HG02610 (cell line): ENCODE measurements around the gene SMARCA1.
"Not testable (repeated sequence)": the region's sequence is repeated elsewhere in the genome, so short reads cannot be mapped to it uniquely, and the experiment has no call there.

Experiments
- ATAC-seq: cut with Tn5 transposase; IDR thresholded peaks from one replicate; pipeline ENCODE4 v1.9.1; 2021; ENCODE audit warnings: mild to moderate bottlenecking, moderate library complexity; ENCODE audit not compliant: unreplicated experiment

Gene SMARCA1

DNA sequence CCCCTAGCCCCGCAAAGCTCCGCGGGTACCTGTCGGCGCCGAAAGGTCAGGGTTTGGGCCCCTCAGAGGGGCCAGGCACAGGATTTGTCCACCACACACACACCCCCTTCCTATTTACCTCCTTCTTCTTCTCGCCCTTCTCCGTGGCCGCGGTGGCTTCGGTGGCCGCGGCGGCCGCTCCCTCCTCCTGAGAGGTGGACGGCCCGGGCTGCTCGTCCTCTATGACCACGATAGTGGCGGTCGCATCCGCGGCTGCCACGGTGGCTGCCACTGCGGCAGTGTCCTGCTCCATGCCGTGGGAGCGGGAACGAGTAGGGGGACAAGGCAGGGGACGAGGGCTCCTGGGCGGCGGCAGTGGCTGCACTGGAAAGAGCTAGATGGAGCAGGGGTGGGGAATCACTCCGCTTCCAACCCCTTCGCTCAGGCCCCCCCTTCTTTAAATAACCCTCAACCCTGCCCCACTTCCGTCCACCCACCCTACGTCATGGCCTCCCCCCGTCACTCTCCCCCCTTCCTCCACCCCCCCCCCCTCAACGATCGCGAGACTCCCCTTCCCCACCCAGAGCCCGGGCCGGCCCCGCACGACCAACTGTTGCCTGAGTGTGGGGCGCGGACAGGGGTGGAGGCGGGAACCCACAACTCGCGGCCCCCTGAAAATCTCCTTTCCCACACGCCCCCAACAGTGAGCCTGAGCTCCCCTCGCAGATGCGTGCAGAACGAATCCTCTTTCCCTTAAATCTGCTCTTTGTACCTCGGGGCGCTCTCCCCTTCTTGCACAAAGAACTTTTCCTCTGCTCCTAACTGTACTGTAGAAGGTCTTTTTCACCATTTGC, at the start of gene SMARCA1:
Gene SMARCA1 (minus strand): TSS at position 412 of the 833 bp plus-strand sequence. CDS start 120 bp downstream, at position 292.
- ATAC-seq = no peak

GRCh38 chrX:129572422-129572821, 49.1 kb upstream of the SMARCA1 start:
- no peak for ATAC-seq

- ATAC-seq = no peak
These were observed 45.1 kb upstream of the SMARCA1 start for GRCh38 chrX:129568349-129568748.

- no peak for ATAC-seq
These were observed 42.8 kb upstream of the SMARCA1 start for GRCh38 chrX:129566073-129566472.

- no peak for ATAC-seq
These were observed 41.9 kb upstream of the SMARCA1 start for GRCh38 chrX:129565046-129565650.

GRCh38 chrX:129564345-129564744, 41.1 kb upstream of the SMARCA1 start:
- not testable (repeated sequence) for ATAC-seq

DNA sequence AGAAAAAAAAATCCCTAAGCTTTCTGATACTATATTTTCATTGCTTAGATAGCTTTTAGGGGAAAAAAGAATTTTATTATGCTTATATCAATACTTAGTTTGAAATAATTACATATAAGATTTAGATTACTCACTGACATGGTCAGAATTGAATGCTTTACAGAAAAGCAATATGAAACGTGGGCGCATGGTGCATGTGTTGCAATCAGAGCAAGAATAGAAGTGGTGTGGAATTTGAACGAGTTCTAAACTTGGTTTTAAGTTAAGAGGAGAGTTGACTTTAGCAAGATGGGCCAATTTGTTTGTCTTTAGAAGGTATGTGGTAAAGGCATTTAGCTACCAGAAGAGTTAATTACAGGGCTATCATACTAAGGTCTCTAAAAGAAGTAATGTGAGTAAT, 38.2 kb upstream of the SMARCA1 start:
- no peak for ATAC-seq

GRCh38 chrX:129559783-129560182, 36.5 kb upstream of the SMARCA1 start:
- no peak for ATAC-seq

DNA sequence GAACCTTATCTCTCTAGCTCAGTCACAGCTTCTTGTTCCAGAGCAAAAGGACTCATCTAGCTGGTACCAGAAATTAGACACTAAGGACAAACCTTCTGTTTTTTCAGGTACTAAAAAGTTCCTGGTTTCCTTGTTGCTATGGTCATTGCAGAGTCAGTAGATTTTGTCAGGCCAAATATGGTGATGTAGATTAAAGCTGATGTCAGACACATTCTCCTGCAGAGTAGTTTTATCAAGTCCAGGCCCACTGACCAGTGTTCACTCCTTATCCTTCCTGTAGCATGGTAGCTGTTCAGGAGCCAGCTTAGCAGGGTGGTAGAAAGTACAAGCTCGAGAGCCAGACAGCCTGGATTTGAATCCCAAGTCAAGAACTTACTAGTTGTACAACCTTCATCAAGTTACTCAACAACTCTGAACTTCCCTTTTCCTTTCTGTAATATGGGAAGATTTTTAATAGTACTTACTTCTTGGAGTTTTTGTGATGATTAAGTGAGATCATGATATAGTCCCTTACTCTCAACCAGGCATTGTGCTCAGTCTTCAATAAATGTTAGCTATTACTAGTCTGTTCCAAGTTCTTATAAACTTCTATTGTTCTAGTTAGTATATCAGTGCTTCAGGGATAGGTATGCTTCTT, 34.7 kb upstream of the SMARCA1 start:
- ATAC-seq = no peak

DNA sequence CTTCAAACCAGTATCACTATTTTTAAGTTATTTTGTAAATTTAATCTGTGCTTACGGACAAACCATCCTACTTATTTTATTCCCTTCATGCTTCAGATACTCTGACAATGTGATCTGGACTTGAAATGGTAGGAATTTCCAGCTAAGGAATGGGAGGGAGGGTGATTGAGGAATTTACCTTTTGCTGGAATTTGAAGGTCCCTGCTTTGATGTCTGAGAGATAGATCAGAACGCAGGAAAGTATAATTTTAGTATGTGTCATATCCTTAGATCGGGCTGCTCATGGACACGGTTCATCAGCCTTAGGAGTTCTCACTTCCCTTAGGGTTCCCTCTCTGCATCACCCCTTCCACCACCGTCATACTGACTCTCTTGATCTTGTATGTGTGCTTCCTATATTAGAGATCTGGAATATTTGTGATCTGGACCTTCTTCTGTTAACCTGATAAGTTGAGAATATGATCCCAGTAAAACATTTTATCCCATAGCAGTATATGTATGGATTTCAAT, 33.6 kb upstream of the SMARCA1 start:
- ATAC-seq = peak; percentile 49

GRCh38 chrX:129554816-129555215, 31.5 kb upstream of the SMARCA1 start:
- ATAC-seq = not testable (repeated sequence)

DNA sequence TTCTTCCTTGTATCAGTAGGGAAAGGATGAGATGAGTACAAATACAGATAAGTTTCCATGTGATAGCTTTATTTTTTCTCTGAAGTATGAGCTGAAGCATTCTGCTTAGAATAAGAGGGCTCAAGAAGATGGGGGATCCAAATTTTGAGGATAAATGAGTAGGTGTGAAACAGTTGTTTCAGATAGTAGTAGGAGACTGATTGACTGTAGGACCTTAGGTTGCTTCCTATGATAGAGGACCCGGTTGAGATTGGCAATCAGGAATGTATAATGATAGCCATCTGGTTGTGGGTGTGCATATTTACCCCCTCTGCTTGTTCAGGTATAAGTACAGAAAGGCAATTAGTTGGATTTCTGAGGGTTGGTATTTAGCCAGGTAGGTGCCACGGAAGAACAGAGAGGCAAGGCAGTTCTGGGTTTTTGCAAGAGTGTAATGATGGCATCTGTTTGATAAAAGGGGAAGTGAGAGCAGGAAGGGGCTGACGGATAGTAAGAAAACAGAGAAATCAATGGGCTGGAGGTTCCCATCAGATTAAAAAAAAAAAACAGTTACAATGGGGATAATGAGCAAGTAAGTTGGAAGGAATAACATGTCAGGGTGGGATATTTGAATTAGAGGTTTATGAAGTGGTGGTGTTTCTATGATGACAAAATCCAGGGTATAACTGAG, 30.5 kb upstream of the SMARCA1 start:
- peak; percentile 94 for ATAC-seq

DNA sequence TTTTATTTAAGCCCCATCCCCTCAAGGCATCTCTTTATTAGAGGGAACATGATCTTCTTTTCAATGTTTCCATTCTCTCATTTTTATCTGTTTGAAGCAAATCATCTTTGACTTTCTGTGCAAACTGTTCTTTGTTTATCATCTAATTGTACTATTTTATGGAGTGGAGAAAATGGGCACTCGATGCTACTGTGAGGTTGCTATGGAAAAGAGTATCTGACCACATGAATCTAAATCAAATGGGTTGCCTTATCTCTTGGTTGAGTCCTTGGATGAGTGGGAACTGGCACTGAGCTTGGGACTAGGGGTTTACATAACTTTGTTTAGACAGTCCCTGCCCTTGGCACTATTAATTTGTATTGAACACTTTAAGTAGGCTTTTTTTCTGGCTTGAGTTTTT, 25.8 kb upstream of the SMARCA1 start:
- no peak for ATAC-seq

DNA sequence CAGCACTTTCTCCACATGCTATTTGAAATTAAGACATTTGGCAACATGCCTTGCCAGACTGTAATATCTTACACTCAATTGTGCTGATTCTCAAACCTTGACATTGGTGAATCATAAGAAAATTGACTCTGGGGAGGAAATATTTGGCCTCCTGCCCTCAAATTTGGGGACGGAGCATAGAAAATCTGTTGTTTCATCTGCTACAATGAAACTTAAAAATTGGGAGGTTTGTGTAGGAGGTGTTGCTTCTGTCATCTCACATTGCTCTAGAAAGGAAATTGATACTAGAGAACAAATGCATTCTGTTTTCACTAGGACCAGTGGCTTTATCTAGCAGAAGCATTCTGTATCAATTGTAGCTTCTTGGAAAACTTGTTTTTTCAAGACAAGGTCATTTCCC, 22.1 kb upstream of the SMARCA1 start:
- no peak for ATAC-seq

- ATAC-seq = no peak
These were observed 21.5 kb upstream of the SMARCA1 start for GRCh38 chrX:129544780-129545179.

- ATAC-seq = peak; percentile 45
These were observed 17.5 kb upstream of the SMARCA1 start for GRCh38 chrX:129540722-129541184.

GRCh38 chrX:129540068-129540653, 16.9 kb upstream of the SMARCA1 start, which contains the start of gene OCRL:
OCRL (plus strand) TSS chrX:129540259; CDS start chrX:129540440, 181 bp downstream.
- ATAC-seq = peak; percentile 98

DNA sequence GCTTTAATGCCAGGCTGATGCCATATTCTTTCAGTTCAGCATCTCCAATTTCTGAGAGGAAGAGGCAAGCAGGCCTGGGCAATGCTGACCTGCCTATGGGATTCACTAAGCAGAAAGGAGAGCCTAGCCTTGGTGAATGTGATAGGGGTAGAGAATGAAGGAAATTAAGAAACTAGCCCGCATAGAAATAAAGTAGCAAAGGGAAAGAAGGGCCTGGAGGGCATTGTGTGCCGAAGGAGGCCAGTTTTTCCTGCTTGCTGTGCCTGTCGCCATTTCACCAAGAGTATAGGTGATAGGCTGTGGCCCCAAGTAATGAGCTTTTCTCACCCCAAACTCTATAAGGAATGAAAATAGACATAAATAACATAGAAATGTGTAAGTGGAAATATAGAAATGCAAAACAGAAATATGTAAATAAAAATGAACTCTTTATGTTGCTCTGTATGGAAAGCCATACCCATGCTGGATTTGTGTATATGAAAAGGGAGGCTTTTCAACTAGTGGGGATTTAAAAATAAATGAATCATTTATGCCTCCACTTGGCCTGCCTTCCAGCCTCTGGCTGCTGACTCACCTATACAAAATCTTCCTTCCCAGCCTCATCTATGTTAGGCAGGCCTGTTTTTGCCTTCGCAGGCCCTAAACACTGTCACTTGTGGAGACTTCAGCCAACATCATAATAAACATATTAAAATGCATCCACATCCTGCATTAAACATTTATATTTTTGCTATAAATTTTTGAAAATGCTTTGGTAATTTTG, 11.7 kb upstream of the SMARCA1 start:
- no peak for ATAC-seq

GRCh38 chrX:129531132-129531531, 7.8 kb upstream of the SMARCA1 start:
- no peak for ATAC-seq

GRCh38 chrX:129530410-129530809, 7.1 kb upstream of the SMARCA1 start:
- ATAC-seq = no peak
